Astrocyte (in vitro differentiated cells and primary cell): Measurements from ENCODE around the gene CMPK1.

Experiments used
- CTCF ChIP-seq: IDR thresholded peaks from 2 replicates; pipeline ENCODE4 v1.5.1; 2011; ENCODE audit warnings: low read depth, mild to moderate bottlenecking, inconsistent platforms, low read length, moderate library complexity; ENCODE audit not compliant: insufficient read depth
- EZH2 ChIP-seq: IDR thresholded peaks from 2 replicates; pipeline ENCODE4 v1.6.1; 2012; ENCODE audit warnings: mild to moderate bottlenecking, low read length, inconsistent platforms; ENCODE audit not compliant: insufficient read depth

- no peak for TF ChIP-seq CTCF
- no peak for TF ChIP-seq EZH2
Observed at GRCh38 chr1:47371016-47371517, 37.5 kb downstream of the CMPK1 start.
